Left lung (tissue), 10 donors: ENCODE data around the gene SLC22A5. TPM values are rescaled to one million over a fixed set of nuclear protein-coding genes. Genes with fewer than 3 reads are reported as not detected.

Experiments used
- ATAC-seq: fragments of 200-7000 bp; cut with Tn5 transposase; one replicate; pipeline ENCODE4 v1.9.1; 2020; ENCODE audit warnings: moderate library complexity
- DNase-seq, 4 donors: peaks; one replicate each; pipeline ENCODE4 v3.0.0-alpha.2; 2013 to 2020
- H3K27ac ChIP-seq, 2 donors: fragments of 200-600 bp; sonication (generic) in 1 of 2; one replicate each; pipeline versions ENCODE4 v1.5.0 to v1.8.0; 2020 to 2021
- H3K27me3 ChIP-seq, 2 donors: fragments of 200-600 bp; sonication (generic) in 1 of 2; one replicate each; pipeline versions ENCODE4 v1.5.0 to v1.8.0; 2020 to 2021
- H3K36me3 ChIP-seq, 2 donors: fragments of 200-600 bp; sonication (generic) in 1 of 2; one replicate each; pipeline versions ENCODE4 v1.5.0 to v1.8.0; 2020 to 2021
- H3K4me1 ChIP-seq, 2 donors: fragments of 200-600 bp; one replicate each; pipeline ENCODE4 v1.8.0; 2021
- H3K4me3 ChIP-seq, 2 donors: fragments of 200-600 bp; sonication (generic) in 1 of 2; one replicate each; pipeline versions ENCODE4 v1.5.0 to v1.8.0; 2020 to 2021; ENCODE audit warnings: mild to moderate bottlenecking in 1 of 2
- H3K9me3 ChIP-seq, 2 donors: fragments of 200-600 bp; sonication (generic) in 1 of 2; one replicate each; pipeline versions ENCODE4 v1.5.0 to v1.8.0; 2020 to 2021
- CTCF ChIP-seq, 2 donors: fragments of 200-600 bp; sonication (generic) in 1 of 2; IDR thresholded peaks; one replicate each; pipeline versions ENCODE4 v1.5.0 to v1.8.0; 2021; ENCODE audit warnings: antibody characterized with exemption in 2 of 2
- intact Hi-C, 2 donors: fragments of 100-400 bp; cut with DNase I; formaldehyde crosslinking; loops; one replicate each; pipeline versions ENCODE4 v1.11.2 to v1.14.2; 2022
- polyA plus RNA-seq, 6 donors: library from polyadenylated mRNA; unstranded; fragments of 120-200 nt; gene quantifications; one replicate each; pipeline ENCODE4 v1.2.1, GENCODE V29; 2013; ENCODE audit not compliant: insufficient read length in 6 of 6
- total RNA-seq, 2 donors: library from RNA; stranded (reverse); fragmentation: NEBNext Ultra II Directional; extraction: Animal tissue kit (Norgen Biotek cat#: 25700); gene quantifications; one replicate each; pipeline ENCODE4 v1.2.1, GENCODE V29; 2021
- donor health status: DM: no; HTN: yes; CAD: no.
- donor health status: DM: no; HTN: no; CAD: no.

The SLC22A5 gene
- total and polyA plus RNA-seq, 8 donors = 9.5 to 17.6 (median 14.2) TPM

GRCh38 chr5:132420706-132421272, 51.3 kb downstream of the SLC22A5 start:
- H3K4me1 ChIP-seq = peaks cover 41 to 100% of the 10 kb centered on the region in 2 donors
- TF ChIP-seq CTCF (IDR thresholded peaks at IDR 0.05) = no peak
- peak; percentile 67 for ATAC-seq

GRCh38 chr5:132421462-132421861, 52.0 kb downstream of the SLC22A5 start:
- Histone ChIP-seq H3K27me3 (no peaks in the 10 kb centered on the region), H3K36me3 (peaks cover 0 to 9% of the 10 kb centered on the region in 2 donors), H3K9me3 (no peaks in the 10 kb centered on the region), H3K4me1 (peaks cover 47 to 100% of the 10 kb centered on the region in 2 donors), H3K4me3 (no peak overlapping the region), H3K27ac (peak overlapping the region; percentile 74 to 96)
- no peak for ATAC-seq
- DNase-seq = no peak
- intact Hi-C loops = no loop called here
- no peak for TF ChIP-seq CTCF (IDR thresholded peaks at IDR 0.05)

More at GRCh38 chr5:132420706-132421272, 51.3 kb downstream of the SLC22A5 start:
- intact Hi-C loops = no loop called here
- Histone ChIP-seq H3K27ac (peak overlapping the region; percentile 74 to 96), H3K27me3 (no peaks in the 10 kb centered on the region), H3K4me3 (no peak overlapping the region), H3K36me3 (peaks cover 0 to 9% of the 10 kb centered on the region in 2 donors), H3K9me3 (no peaks in the 10 kb centered on the region)
- peak in 1 of 4 donors; percentile 56 for DNase-seq

- peaks cover 0 to 9% of the 10 kb centered on the region in 2 donors for H3K36me3 ChIP-seq
- intact Hi-C loops = no loop called here
- ATAC-seq (peak; percentile 2), DNase-seq (peak in 1 of 4 donors; percentile 75)
- no peak for TF ChIP-seq CTCF (IDR thresholded peaks at IDR 0.05)
- H3K4me3 ChIP-seq = no peak overlapping the region
- peaks cover 53 to 100% of the 10 kb centered on the region in 2 donors for H3K4me1 ChIP-seq
- H3K27ac ChIP-seq = peak overlapping the region; percentile 46 to 96
- H3K9me3 ChIP-seq = no peaks in the 10 kb centered on the region
- H3K27me3 ChIP-seq = no peaks in the 10 kb centered on the region
These were observed 53.4 kb downstream of the SLC22A5 start for GRCh38 chr5:132422720-132423437.

- no peak for TF ChIP-seq CTCF (IDR thresholded peaks at IDR 0.05)
- Histone ChIP-seq H3K4me3 (no peak overlapping the region), H3K9me3 (no peaks in the 10 kb centered on the region), H3K27ac (peak overlapping the region; percentile 46 to 96), H3K27me3 (no peaks in the 10 kb centered on the region), H3K4me1 (peaks cover 59 to 100% of the 10 kb centered on the region in 2 donors), H3K36me3 (peaks cover 0 to 9% of the 10 kb centered on the region in 2 donors)
- intact Hi-C loops = no loop called here
- no peak for DNase-seq
- no peak for ATAC-seq
These were observed 54.0 kb downstream of the SLC22A5 start for GRCh38 chr5:132423438-132423898.

GRCh38 chr5:132424167-132424880, 54.8 kb downstream of the SLC22A5 start:
- H3K36me3 ChIP-seq = peaks cover 0 to 9% of the 10 kb centered on the region in 2 donors
- intact Hi-C loops = no loop called here
- H3K4me1 ChIP-seq = peaks cover 66 to 100% of the 10 kb centered on the region in 2 donors
- H3K9me3 ChIP-seq = no peaks in the 10 kb centered on the region
- ATAC-seq (no peak), DNase-seq (no peak)
- H3K27ac ChIP-seq = peak overlapping the region in 1 of 2 donors; percentile 96
- TF ChIP-seq CTCF (IDR thresholded peaks at IDR 0.05) = no peak
- H3K4me3 ChIP-seq = peak overlapping the region in 1 of 2 donors; percentile 30
- no peaks in the 10 kb centered on the region for H3K27me3 ChIP-seq
